H54 (cell line): ENCODE data around the gene SGK2.

Experiments
- DNase-seq: peaks from one replicate; pipeline ENCODE4 v3.0.0; 2011; ENCODE audit warnings: low spot score, mixed read lengths; ENCODE audit not compliant: insufficient read length
- FAIRE-seq: peaks from 3 replicates; lab custom pipeline; 2011; peaks lifted over from hg19 to GRCh38; lab: Jason Lieb, UNC
- POLR2A ChIP-seq: IDR thresholded peaks from 2 replicates; pipeline ENCODE4 v1.6.1; 2011; ENCODE audit warnings: low read depth, mild to moderate bottlenecking, low read length

SGK2 gene

DNA sequence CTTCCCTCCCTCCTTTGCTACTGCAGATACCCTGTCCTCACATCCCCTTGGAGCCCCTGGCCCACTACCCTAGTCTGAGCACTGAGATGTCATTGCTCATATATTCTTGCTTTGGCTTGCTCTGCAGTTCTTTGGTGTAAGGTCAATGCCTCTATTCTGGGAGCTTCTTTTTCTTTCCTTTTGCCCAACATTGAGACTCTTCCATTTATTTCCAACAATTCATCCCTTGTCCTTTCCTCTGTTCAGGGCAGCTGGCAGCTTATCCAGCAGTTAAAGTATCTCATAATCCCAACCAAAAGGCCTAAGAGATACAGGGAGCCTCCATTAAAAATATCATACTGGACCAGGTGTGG, 27.8 kb upstream of the SGK2 start:
- no peak for FAIRE-seq
- no peak for TF ChIP-seq POLR2A
- no peak for DNase-seq

DNA sequence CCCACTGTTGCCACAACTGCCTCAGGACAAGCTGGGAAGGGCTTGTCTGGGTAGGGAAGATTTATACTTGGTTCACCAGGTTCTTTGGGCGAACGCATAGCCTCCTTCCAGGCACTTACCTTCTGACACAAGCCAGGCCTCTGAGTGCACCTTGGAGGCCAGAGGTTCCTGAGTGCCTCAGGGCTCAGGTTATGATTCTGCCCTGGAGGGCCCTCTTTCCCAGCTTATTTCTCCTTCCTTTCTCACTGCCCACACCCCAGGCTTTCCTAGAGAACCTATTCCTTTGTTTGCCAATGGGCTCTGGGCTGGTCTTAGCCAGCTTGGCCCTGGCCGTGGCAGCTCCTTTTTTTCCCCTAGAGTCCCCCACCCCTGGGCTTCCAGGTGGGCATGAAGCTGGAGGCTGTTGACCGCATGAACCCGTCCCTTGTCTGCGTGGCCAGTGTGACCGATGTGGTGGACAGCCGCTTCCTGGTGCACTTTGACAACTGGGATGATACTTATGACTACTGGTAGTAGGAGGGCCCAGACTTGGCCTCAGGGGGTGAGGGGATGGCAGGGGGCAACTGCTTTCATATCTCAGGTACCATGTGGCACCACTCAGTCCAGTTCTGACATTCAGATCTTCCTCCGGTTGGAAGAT, 26.3 kb upstream of the SGK2 start:
- no peak for TF ChIP-seq POLR2A
- FAIRE-seq (no peak), DNase-seq (no peak)

DNA sequence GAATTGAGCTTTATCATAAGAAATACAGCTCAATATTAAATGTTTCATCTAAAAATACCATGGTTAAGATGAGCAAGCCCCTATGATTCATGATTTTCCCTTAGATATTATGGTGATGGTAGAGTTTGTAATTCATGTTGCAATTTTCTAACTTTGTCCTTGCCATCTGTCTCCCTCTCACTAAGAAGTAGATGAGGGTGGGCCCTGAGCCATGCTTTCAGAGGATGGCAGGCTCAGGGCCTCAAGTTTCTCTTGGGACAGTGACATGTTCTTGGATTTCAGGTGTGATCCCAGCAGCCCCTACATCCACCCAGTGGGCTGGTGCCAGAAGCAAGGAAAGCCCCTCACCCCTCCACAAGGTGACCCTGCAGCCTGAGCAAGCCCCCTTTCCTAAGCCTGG, 25.8 kb upstream of the SGK2 start:
- no peak for TF ChIP-seq POLR2A
- no peak for DNase-seq
- no peak for FAIRE-seq

DNA sequence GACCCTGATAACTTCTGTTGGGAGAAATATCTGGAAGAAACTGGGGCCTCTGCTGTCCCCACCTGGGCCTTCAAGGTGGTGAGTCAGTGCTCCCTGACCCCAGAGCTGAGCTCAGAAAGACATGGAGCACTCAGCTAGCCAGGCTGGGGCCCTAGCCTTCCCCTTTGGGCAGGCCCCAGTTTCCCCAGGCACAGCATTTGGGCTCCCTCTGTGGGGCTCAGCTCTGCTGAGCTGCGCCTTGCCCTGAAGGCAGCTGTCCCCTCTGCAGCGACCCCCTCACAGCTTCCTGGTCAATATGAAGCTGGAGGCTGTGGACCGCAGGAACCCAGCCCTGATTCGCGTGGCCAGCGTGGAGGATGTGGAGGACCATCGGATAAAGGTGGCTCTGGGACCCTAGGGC, 24.8 kb upstream of the SGK2 start:
- FAIRE-seq: no peak
- no peak for DNase-seq
- TF ChIP-seq POLR2A: no peak

DNA sequence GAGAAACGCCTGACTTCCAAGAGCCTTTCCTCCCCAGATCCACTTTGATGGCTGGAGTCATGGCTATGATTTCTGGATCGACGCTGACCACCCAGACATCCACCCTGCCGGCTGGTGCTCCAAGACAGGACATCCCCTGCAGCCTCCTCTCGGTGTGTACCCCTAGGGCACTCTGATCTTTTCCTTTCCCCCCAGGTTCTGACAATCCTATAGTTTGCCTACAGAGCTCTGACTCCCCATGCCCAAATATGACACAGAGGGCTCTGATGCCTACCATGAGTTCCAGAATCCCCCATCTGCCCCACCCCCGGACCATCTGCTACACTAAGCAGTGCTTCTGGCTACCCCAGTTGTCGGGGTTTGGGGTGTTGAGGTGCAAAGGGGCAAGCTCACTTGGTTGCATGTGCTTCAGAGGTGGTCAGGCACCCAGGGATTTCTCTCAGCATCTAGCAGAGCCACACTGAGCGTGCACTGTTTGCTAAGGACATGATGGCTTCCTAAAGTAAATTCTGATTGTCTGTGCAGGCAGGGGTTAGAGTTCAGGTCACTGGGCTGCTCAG, 24.0 kb upstream of the SGK2 start:
- DNase-seq (no peak), FAIRE-seq (no peak)
- no peak for TF ChIP-seq POLR2A

DNA sequence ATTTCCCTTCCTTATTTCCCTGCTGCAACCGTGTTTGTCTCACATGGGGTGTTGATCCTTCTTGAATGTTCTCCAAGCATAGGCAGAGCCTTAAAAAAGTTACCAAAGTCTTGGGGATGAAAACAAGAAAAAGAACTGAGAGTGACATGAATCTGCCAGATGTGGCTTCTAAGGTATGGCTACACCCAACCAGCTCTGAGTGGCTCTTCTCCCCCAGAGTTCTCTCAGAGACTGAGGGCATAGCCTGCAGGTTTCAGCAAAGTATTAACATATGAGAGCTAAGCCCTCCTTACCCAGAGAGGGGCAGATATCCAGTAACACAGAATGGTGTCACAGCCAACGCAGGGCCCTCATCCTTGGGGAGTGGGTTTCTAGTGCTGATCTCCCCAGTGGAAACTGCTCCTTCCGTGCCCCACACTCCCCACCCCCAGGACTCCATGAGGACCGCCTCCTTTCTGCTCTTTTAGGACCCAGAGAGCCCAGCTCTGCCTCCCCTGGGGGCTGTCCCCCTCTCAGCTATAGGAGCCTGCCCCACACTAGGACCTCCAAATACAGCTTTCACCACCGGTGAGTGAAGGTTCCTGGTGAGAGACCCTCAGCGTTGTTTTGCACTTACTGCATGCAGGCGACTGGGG, 23.3 kb upstream of the SGK2 start:
- no peak for TF ChIP-seq POLR2A
- FAIRE-seq (no peak), DNase-seq (no peak)

DNA sequence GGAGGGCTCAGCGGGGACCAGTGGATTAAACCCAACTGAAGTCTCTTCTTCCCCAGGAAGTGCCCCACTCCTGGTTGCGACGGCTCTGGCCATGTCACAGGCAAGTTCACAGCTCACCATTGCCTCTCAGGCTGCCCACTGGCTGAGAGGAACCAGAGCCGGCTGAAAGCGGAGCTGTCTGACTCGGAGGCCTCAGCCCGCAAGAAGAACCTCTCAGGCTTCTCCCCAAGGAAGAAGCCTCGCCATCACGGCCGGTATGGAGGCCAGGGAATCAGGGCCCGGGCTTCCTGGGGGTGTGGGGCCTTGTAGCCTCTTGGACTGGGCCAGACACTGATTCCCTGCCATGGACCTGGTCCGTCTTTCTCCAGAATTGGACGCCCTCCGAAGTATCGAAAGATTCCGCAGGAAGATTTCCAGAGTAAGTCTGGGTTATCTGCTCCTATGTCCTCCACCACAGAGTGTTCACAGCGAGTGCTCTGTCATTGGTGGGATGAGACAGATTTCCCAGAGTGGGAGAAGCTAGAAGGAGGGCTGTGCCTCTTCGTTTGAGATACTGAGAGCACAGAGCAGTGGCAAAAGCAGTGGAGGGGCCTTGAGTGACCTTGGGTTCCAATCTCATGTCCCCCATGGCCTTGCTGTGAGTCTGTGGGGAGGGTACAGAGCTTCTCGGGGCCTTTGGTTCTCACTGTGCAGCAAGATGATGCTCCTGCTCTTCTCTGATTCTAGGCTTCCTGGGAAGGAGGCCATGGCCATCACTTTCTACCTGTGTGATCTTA, 22.6 kb upstream of the SGK2 start:
- FAIRE-seq: no peak
- no peak for DNase-seq
- no peak for TF ChIP-seq POLR2A

DNA sequence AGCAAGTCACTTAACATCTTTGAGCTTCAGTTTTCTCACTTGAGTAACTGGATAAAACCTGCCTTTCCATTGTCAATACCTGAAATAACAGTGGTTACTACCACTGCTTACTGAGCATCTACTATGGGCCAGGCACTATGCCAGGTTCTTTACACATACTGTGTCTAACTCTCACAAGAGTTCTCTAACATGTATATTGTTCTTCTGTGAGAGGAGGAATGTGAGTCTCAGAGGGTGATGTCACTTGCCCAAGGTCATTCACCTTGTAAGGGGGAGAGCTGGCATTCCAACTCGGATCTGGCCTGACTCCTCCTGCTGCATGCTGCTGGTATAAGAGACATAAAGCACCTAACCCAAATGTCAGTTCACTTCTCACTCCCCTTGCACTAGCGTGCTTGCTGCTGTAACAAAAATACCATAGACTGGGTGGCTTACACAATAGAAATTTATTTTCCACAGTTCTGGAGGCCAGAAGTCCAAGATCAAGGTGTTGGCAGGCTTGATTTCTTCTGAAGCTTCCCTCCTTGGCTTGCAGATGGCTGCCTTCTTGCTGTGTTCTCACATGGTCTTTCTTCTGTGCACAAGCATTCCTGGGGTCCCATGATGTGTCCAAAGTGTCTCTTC, 21.9 kb upstream of the SGK2 start:
- no peak for TF ChIP-seq POLR2A
- FAIRE-seq: no peak
- DNase-seq: no peak

DNA sequence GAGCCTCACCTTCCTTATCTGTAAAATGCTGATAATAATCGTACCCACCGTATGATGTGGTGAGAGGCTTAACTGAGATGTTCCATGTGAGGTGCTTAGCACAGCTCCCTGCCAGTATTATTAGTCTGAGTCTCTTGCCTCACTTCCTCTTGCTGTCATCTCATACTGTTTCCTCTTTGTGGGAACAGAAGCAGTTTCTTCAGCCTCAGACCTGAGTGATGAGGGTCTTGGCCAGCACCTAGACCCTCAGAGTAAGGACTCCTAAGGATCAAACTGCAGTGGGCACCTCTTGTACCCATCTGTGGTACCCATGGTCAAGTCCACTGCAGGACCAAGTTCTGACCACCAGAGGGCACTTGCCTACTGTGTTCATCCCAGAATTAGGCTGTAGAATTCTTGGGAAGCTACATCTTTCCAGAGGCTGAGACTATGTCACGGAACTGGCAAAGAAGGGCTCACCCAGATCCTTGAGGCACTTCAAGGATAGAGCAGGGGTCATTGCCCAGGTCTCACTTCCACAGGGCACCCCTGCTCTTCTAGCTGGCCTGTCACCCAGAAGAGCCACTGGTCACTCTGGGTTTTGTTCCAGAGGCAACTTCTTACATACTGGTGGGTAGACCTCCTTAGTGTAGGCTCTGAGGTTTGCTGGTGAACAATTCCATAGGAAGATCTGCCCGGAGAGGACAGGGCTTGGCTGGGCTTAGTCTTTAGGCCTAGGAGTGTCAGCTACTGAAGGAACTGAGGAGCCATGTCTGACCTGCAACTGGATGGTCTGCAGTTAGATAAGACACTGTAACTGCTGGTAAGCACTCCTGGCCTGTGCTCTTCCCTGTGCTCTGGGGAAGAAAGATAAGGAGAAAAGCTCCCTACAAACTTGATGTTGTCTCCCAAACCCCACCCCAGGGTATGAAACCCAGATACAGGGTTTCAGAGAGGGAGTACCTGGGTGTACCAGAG, 20.6 kb upstream of the SGK2 start:
- TF ChIP-seq POLR2A: no peak
- peak; percentile 50 for DNase-seq
- no peak for FAIRE-seq

DNA sequence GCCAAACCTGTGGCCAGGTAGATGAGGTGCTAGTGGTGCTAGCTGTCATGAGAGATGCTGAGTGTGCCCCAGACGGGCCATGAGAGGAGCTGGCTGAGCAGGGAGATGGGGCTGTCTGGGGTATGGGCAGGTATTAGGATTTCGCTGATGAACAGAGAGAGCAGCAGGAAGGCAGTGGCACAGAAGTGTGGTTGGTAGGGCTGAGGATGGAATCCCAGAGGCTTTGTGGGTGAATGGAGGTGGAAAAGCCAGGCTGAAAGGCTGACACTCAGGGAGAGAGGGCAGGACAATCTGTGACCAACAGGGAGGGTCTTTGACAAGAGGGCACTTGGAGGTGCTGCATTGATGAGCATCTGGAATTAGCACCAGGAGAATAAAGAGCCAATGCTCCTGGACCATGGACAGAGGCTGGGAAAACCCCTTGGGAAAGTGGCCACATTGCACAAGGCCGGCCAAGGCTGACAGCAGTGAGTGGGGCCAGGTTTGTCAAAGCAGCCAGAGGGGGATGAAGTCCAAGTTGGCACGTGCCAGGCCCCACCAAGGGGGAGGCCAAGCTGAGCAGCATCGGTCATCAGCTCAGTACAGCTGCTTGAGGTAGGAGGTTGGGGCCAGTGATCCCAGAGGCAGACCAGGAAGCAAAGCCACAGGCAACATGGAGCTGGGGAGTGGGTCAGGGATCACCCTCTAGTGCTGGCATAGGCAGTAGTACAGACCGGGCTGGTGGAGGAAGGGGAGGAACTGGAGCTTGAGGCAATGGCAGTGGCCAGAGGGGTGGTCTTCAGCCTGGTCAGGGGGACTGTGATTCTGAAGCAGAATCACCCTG, 19.7 kb upstream of the SGK2 start:
- FAIRE-seq: no peak
- no peak for DNase-seq
- TF ChIP-seq POLR2A: no peak

DNA sequence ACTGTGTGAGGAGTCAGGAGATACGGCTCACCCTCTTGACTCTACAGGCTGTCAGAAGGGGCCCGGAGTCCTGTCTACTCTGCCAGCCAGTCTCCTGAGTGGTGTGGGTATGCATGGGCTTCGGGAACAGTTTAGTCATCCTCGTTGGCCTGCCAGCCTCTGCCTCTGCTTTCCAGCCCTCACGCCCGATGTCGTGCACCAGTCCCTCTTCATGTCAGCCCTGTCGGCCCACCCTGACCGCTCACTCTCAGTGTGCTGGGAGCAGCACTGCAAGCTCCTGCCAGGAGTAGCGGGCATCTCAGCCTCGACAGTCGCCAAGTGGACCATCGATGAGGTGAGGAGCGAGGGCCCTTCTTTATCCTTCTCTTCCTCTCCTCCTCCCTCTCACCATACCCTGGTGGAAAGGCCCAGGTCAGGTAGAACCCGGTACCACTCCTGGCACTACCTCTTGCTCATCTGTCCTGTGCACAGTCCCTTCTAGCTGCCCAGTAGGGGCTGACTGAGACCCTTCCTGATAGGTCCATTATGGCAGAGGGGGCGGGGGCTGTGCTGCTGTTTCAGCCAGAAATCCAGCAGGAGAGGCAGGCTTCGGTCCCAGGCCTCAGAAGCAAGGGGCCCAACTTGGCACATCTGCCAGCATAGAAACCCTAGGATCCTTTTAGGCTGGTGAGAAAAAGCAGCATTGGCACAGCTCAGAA, 18.7 kb upstream of the SGK2 start:
- FAIRE-seq: no peak
- no peak for DNase-seq
- no peak for TF ChIP-seq POLR2A

DNA sequence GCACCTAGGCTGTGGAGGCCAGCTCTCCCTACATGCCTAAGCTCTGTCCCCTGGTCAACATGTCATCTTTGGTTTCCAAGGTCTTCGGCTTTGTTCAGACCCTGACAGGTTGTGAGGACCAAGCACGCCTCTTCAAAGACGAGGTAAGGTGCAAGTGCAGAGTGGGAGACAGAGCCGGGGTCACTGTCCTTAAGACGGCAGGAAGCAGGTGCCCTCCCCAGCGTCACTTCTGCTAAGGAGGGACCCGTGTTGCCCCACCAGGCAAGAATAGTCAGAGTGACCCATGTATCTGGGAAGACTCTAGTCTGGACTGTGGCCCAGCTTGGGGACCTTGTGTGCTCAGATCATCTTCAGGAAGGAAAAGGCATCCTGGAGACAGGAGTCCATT, 18.2 kb upstream of the SGK2 start:
- FAIRE-seq (no peak), DNase-seq (no peak)
- TF ChIP-seq POLR2A: no peak

DNA sequence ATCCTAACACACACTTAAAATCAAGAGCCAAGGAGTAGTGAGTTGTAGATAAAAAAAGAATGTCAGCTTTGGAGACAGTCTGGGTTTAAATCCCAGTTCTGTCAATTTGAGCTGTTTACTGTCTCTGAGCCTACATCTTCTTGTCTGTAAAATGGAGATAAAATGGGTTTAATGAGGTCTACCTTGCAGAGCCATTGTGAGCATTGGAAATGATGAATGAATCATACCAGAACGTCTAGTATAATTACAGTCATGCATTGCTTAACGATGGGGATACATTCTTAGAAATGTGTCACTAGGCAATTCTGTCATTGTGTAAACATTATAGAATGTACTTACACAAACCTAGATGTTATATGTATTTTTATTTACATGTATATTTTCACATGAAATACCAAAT, 17.6 kb upstream of the SGK2 start:
- no peak for DNase-seq
- no peak for FAIRE-seq
- no peak for TF ChIP-seq POLR2A
